ENCODE data around the gene APBB2. TPM values are rescaled to one million over a fixed set of nuclear protein-coding genes. Genes with fewer than 3 reads are reported as not detected.
A peak's percentile ranks its signal among the peaks of the same experiment; 100 is the strongest.

APBB2 gene
- total RNA-seq, 4 donors from 2014 or later, result 32.4 to 133 (median 92.1) TPM

GRCh38 chr4:40952217-40952616, 262.1 kb downstream of the APBB2 start:
- H3K4me3 ChIP-seq, result no peak overlapping the region
- no peaks in the 10 kb centered on the region for H3K4me1 ChIP-seq
- TF ChIP-seq CTCF (IDR thresholded peaks at IDR 0.05) (no peak), POLR2A (IDR thresholded peaks at IDR 0.05) (no peak)
- DNase-seq, result no peak
- H3K27me3 ChIP-seq, result no peaks in the 10 kb centered on the region
- no peaks in the 10 kb centered on the region for H3K36me3 ChIP-seq
- H3K27ac ChIP-seq, result peak overlapping the region in 1 of 2 donors; percentile 86
- intact Hi-C loops (cut with DNase I; ENCODE audit: low total_unique reads), result no loop called here
- H3K9me3 ChIP-seq, result no peaks in the 10 kb centered on the region

- TF ChIP-seq CTCF (IDR thresholded peaks at IDR 0.05) (no peak), POLR2A (IDR thresholded peaks at IDR 0.05) (no peak)
- H3K27ac ChIP-seq, result no peak overlapping the region
- H3K36me3 ChIP-seq, result no peaks in the 10 kb centered on the region
- H3K9me3 ChIP-seq, result no peaks in the 10 kb centered on the region
- no peaks in the 10 kb centered on the region for H3K4me1 ChIP-seq
- intact Hi-C loops (cut with DNase I; ENCODE audit: low total_unique reads), result no loop called here
- H3K27me3 ChIP-seq, result no peaks in the 10 kb centered on the region
- no peak for DNase-seq
- H3K4me3 ChIP-seq, result no peak overlapping the region
Observed at GRCh38 chr4:40951026-40951425, 263.3 kb downstream of the APBB2 start.

DNA sequence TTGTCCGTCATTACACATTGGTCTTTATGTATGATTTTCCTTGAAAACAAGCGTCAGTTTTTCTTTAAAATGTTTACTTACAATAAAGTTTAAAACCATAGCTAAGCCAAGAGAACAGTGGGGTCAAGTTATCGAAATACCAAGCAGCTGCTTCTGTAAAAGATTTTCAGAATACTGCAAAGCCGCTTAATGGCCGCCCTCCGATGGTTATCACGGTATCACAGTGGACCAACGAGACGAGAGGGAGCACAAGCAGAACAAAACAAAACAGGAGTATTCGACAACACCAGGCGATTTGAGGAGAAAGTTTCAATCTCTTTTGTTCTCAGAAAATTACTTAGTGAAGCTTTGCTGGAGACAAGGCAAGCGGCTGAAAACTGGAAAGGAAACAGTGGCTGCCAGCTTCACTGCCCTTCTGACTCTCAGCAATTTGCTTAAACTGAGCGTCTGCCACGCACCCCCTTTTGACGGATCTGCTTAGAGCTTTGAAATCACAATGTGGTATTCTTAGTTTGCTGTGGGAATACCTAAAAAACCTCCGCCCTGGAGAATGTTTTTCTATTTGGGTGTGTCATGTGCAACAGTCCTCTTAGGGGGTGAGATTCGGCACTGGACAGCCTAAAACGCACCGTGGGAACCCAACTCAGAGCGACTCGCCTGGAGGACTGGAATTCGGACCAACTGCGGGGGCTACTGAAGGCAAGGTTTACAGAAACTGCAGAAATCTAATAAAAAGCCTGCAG, 264.8 kb downstream of the APBB2 start:
- peak overlapping the region in 1 of 2 donors; percentile 46 for H3K27ac ChIP-seq
- H3K4me3 ChIP-seq, result no peak overlapping the region
- intact Hi-C loops (cut with DNase I; ENCODE audit: low total_unique reads), result no loop called here
- no peaks in the 10 kb centered on the region for H3K36me3 ChIP-seq
- H3K9me3 ChIP-seq, result no peaks in the 10 kb centered on the region
- no peaks in the 10 kb centered on the region for H3K4me1 ChIP-seq
- no peak for TF ChIP-seq CTCF (IDR thresholded peaks at IDR 0.05)
- no peak for TF ChIP-seq POLR2A (IDR thresholded peaks at IDR 0.05)
- no peaks in the 10 kb centered on the region for H3K27me3 ChIP-seq
- DNase-seq, result no peak

DNA sequence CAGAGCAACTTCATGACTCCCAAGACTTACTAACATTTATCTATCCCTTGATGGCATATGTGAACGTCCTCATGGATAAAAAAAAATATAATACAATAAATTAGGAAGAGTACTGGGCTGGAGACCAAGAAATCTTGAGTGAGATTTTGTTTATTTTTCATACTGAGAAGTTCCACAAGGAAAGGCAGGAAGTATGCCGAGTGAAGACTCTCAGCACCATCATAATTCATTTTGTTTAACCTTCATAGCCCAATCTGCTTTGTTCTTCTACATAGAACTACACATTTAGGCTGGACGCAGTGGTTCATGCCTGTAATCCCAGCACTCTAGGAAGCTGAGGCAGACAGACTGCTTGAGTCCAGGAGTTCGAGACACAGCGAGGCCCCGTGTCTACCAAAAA, 266.3 kb downstream of the APBB2 start:
- Histone ChIP-seq H3K9me3 (no peaks in the 10 kb centered on the region), H3K36me3 (no peaks in the 10 kb centered on the region), H3K27ac (no peak overlapping the region), H3K4me3 (no peak overlapping the region), H3K4me1 (no peaks in the 10 kb centered on the region), H3K27me3 (no peaks in the 10 kb centered on the region)
- intact Hi-C loops (cut with DNase I; ENCODE audit: low total_unique reads), result no loop called here
- TF ChIP-seq POLR2A (IDR thresholded peaks at IDR 0.05) (no peak), CTCF (IDR thresholded peaks at IDR 0.05) (no peak)
- DNase-seq, result no peak

GRCh38 chr4:40946652-40947051, 267.7 kb downstream of the APBB2 start:
- DNase-seq, result no peak
- TF ChIP-seq POLR2A (IDR thresholded peaks at IDR 0.05) (no peak), CTCF (IDR thresholded peaks at IDR 0.05) (no peak)

More at GRCh38 chr4:40946652-40947051, 267.7 kb downstream of the APBB2 start:
- Histone ChIP-seq H3K4me1 (no peaks in the 10 kb centered on the region), H3K9me3 (no peaks in the 10 kb centered on the region), H3K36me3 (no peaks in the 10 kb centered on the region), H3K27ac (no peak overlapping the region), H3K4me3 (no peak overlapping the region), H3K27me3 (no peaks in the 10 kb centered on the region)
- intact Hi-C loops (cut with DNase I; ENCODE audit: low total_unique reads), result no loop called here
